Measurements from ENCODE around the gene PRKCZ. TPM values are rescaled to one million over a fixed set of nuclear protein-coding genes. Genes with fewer than 3 reads are reported as not detected.

The PRKCZ gene
- total RNA-seq, 1 donor = 0.72 TPM

DNA sequence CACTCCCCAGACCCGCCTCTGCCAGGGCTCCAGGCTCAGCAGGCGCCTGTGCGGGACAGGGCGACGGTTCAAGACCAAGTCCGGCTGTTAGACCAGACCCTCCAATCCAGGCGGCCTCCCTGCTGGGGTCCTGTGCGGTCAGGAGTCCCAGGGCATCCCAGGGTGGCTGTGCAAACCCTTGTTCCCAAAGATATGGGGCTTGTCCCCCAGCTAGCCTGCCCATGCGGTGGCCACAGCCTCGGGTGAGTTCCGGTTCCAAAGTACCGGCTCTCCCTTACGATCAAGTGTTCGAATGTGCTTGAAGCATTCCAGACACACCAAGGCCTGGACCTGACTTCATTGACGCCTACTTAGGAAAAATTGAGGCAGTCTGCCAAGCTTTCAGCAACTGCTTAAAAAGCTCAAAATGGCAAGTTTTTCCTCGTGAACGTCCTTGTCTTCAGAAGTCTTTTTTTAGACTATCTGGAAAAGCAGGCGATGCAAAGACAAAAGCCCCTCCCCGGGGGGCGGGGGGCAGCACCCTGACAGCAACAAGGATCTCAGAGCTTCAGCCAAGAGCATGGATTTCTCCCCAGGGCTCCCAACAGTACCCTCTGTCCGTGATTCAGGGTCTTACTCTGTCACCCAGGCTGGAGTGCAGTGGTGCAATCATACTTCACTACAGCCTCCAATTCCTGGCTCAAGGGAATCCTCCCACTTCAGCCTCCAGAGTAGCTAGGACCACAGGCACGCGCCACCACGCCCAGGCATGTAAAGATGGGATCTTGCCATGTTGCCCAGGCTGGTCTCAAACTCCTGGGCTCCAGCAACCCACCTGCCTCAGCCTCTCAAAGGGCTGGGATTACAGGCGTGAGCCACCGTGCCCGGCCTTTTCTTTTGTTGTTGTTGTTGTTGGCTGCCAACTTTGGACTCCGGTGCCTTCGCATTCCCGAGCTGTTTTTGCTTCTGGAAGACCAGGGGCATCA lies 142.1 kb downstream of the PRKCZ start:
- peak overlapping the region; percentile 36 for H3K27ac ChIP-seq (ENCODE audit: low read depth, low read length)

DNA sequence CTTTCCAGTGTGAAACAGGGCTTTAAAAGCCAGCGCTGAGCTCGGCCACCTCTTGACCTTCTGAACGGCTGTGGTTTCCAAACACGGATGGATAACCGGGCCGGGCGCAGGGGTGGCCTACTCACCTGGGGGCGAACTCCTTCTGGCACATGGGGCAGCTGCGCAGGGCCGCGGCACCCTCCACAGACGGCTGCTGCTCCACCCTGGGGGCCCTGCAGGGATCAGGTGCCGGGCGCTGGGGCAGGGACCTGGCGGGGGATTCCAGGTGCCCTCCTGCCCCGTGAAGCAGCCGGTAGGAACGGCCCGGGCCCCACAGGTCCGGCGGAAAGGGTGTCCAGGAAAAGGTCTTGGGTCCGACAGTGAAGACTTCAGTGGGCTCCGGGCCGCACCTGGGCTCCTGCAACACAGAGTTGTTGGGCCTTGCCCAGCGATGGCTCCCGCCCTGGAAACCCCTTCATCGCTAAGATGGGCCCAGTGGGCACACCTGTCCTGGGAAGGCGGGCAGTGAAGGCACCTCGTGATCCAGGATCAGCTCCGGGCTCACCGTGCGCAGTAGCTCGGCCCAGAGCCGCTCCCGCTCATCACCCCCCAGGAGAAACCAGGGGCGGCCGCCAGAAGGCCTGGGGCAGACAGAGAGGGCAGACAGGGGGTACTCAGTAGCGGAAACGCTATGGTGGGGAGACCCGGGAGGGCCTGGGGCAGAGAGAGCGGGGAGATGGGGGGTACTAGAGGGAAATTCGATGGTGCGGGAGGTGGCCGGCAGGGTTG lies 143.5 kb downstream of the PRKCZ start:
- peaks cover 21% of the 10 kb centered on the region for H3K4me1 ChIP-seq (ENCODE audit: insufficient read depth, low read length)
- no peaks in the 10 kb centered on the region for H3K36me3 ChIP-seq (ENCODE audit: insufficient read depth, low read length)
- H2AFZ ChIP-seq (ENCODE audit: low read length) = peak overlapping the region; percentile 35
- peaks cover 40% of the 10 kb centered on the region for H3K79me2 ChIP-seq (ENCODE audit: insufficient read depth, low read length)
- no peaks in the 10 kb centered on the region for H3K27me3 ChIP-seq (ENCODE audit: insufficient read depth, low read length)
- peaks cover 2% of the 10 kb centered on the region for H4K20me1 ChIP-seq (ENCODE audit: insufficient read depth, low read length)
- TF ChIP-seq CTCF (IDR thresholded peaks at IDR 0.05; ENCODE audit: extremely low read depth, low read depth, low read length) = no peak
- DNase-seq (ENCODE audit: insufficient read length, low spot score, missing footprints) = peak; percentile 85
- H3K27ac ChIP-seq (ENCODE audit: low read depth, low read length) = no peak overlapping the region
- no peaks in the 10 kb centered on the region for H3K9me3 ChIP-seq (ENCODE audit: low read depth, low read length)
- peak overlapping the region; percentile 64 for H3K4me3 ChIP-seq (ENCODE audit: insufficient read depth, low read length)
- peak overlapping the region; percentile 76 for H3K4me2 ChIP-seq (ENCODE audit: insufficient read depth, low read length)

More for the DNA sequence above, 142.1 kb downstream of the PRKCZ start:
- peaks cover 2% of the 10 kb centered on the region for H4K20me1 ChIP-seq (ENCODE audit: insufficient read depth, low read length)
- H3K79me2 ChIP-seq (ENCODE audit: insufficient read depth, low read length) = peaks cover 40% of the 10 kb centered on the region
- TF ChIP-seq CTCF (IDR thresholded peaks at IDR 0.05; ENCODE audit: extremely low read depth, low read depth, low read length) = no peak
- H3K9me3 ChIP-seq (ENCODE audit: low read depth, low read length) = no peaks in the 10 kb centered on the region
- H3K36me3 ChIP-seq (ENCODE audit: insufficient read depth, low read length) = no peaks in the 10 kb centered on the region
- H3K4me2 ChIP-seq (ENCODE audit: insufficient read depth, low read length) = peak overlapping the region; percentile 45
- no peak overlapping the region for H2AFZ ChIP-seq (ENCODE audit: low read length)
- DNase-seq (ENCODE audit: insufficient read length, low spot score, missing footprints) = peak; percentile 91
- H3K4me1 ChIP-seq (ENCODE audit: insufficient read depth, low read length) = peaks cover 21% of the 10 kb centered on the region
- peak overlapping the region; percentile 10 for H3K4me3 ChIP-seq (ENCODE audit: insufficient read depth, low read length)
- H3K27me3 ChIP-seq (ENCODE audit: insufficient read depth, low read length) = no peaks in the 10 kb centered on the region

DNA sequence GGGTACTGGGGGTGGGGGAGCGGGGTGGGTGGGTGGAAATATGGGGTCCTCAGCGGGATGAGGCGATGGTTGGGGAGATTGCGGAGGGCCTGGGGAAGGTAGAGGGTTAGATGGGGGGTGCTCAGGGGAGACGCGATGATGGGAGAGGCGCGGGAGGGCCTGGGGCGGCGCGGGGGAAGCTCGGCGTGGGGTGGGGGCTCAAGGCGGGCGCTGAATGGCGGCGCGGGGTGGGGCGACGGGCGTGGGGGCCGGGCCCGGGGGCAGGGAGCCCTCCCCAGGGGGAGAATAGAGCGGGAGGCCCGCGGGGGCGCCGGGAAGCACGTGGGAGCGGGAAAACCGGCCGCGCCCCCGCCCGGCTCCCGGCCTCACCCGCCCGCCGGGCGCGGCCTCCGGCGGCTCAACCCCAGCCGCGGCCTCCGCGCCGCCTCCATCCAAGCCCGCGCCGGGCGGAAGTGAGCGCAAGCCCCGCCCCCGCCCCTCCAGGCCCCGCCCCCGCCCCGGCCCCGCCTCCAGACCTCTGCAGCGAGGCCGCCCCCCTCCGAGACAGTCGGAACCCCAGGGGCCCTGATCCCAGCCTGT lies 144.2 kb downstream of the PRKCZ start, which contains the start of gene FAAP20:
TSS of gene FAAP20 (minus strand) at position 454 of the 579 bp plus-strand sequence. CDS start at position 431, 23 bp downstream.
- Histone ChIP-seq H3K36me3 (ENCODE audit: insufficient read depth, low read length) (no peaks in the 10 kb centered on the region), H3K4me3 (ENCODE audit: insufficient read depth, low read length) (peak within 1 kb of the TSS; percentile 70), H3K79me2 (ENCODE audit: insufficient read depth, low read length) (peaks cover 40% of the 10 kb centered on the region), H3K4me1 (ENCODE audit: insufficient read depth, low read length) (peaks cover 22% of the 10 kb centered on the region), H2AFZ (ENCODE audit: low read length) (peak within 1 kb of the TSS; percentile 47), H4K20me1 (ENCODE audit: insufficient read depth, low read length) (peaks cover 2% of the 10 kb centered on the region), H3K27ac (ENCODE audit: low read depth, low read length) (peak within 1 kb of the TSS; percentile 40), H3K4me2 (ENCODE audit: insufficient read depth, low read length) (peak within 1 kb of the TSS; percentile 79), H3K27me3 (ENCODE audit: insufficient read depth, low read length) (no peaks in the 10 kb centered on the region), H3K9me3 (ENCODE audit: low read depth, low read length) (no peaks in the 10 kb centered on the region)
- no peak for TF ChIP-seq CTCF (IDR thresholded peaks at IDR 0.05; ENCODE audit: extremely low read depth, low read depth, low read length)
- DNase-seq (ENCODE audit: insufficient read length, low spot score, missing footprints) = peak; percentile 98

All from osteoblast (primary cell).